ENCODE measurements around the gene TACC2. TPM values are rescaled to one million over a fixed set of nuclear protein-coding genes. Genes with fewer than 3 reads are reported as not detected.
"Not testable (repeated sequence)": the region's sequence is repeated elsewhere in the genome, so short reads cannot be mapped to it uniquely, and the experiment has no call there.

Gene TACC2
- total RNA-seq, 4 donors from 2014 or later: 206 to 606 (median 261) TPM

DNA sequence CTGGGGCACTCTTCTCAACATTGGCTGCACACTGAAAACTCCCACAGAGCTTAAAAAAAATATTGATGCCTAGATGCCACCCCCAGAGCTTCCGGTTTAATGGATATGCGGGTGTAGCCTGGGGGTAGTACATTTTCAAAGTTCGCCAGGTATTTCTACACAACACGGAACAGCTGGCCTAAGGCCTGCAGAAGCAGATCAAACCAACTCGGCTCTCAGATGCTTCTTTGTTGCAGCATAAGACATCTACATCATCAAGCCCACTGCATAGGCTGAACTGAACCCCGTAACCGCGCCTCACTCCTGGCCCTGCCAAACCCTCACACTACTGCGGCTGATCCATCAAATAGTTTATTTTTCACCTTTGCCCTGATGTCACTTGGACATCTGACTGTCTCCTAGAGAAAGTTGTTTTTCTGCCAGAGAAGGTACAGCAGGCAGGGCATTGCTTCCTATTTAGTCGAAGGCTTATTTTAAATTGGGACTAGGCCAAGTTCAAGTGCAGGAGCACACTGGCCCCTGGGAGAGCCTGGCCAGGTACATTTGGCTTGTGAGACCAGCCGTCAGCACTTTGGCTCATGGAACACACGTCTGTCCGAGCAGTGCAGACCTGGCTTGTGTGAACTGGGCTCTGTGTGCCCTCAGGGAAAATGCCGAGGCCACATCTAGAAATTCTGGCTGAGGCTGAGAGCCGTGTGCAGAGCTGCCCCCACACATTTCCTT lies 113.3 kb downstream of the TACC2 start:
- no peak for TF ChIP-seq POLR2A (IDR thresholded peaks at IDR 0.05)
- TF ChIP-seq, protein P1, sequence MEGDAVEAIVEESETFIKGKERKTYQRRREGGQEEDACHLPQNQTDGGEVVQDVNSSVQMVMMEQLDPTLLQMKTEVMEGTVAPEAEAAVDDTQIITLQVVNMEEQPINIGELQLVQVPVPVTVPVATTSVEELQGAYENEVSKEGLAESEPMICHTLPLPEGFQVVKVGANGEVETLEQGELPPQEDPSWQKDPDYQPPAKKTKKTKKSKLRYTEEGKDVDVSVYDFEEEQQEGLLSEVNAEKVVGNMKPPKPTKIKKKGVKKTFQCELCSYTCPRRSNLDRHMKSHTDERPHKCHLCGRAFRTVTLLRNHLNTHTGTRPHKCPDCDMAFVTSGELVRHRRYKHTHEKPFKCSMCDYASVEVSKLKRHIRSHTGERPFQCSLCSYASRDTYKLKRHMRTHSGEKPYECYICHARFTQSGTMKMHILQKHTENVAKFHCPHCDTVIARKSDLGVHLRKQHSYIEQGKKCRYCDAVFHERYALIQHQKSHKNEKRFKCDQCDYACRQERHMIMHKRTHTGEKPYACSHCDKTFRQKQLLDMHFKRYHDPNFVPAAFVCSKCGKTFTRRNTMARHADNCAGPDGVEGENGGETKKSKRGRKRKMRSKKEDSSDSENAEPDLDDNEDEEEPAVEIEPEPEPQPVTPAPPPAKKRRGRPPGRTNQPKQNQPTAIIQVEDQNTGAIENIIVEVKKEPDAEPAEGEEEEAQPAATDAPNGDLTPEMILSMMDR (IDR thresholded peaks at IDR 0.05): no peak
- TF ChIP-seq EP300 (IDR thresholded peaks at IDR 0.05): no peak
- TF ChIP-seq POLR2AphosphoS5 (IDR thresholded peaks at IDR 0.05): no peak
- peak overlapping the region; percentile 31 for H3K27ac ChIP-seq
- H3K4me3 ChIP-seq: no peak overlapping the region
- no peaks in the 10 kb centered on the region for H3K27me3 ChIP-seq
- WGBS: 51% methylated on average over 15 of the region's 15 CpGs
- no peak for DNase-seq (ENCODE audit: low spot score in 2 of 2)
- H3K36me3 ChIP-seq: no peaks in the 10 kb centered on the region
- peaks cover 24% of the 10 kb centered on the region for H3K4me1 ChIP-seq
- H3K9me3 ChIP-seq: no peaks in the 10 kb centered on the region

DNA sequence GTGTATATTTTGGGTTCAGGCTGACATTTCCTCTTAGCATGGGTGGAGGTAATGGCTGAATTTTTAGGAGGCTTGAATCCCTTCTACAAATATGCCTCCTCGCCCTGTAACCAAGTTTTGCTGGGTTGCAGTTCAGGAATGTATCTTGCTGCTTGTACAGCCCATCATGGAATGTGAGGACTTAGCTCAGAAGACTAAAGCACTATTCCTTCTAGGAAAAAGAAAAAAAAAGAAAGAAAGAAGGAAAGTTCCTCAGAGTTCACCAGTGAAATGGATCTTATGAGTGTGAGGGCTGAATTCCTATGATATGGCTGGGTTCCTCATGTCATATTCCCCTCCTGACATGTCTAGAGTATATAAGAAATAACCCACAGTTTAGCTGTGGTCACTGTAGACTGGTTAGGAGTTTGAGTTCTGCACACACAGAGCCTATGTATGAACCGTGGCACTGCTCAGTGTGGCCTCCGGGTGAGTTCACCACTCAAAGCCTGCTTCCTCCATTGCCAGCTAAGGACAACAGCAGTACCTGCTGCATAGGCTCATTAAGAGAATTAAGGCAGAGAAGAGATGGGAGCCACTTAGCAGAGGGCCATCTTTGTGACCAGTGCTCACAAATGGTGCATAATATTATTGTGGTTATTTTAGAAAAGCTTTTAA lies 114.0 kb downstream of the TACC2 start:
- no peak for DNase-seq (ENCODE audit: low spot score in 2 of 2)
- H3K36me3 ChIP-seq: no peaks in the 10 kb centered on the region
- H3K9me3 ChIP-seq: no peaks in the 10 kb centered on the region
- peaks cover 18% of the 10 kb centered on the region for H3K4me1 ChIP-seq
- 66% methylated on average over 3 of the region's 3 CpGs for WGBS
- no peak overlapping the region for H3K4me3 ChIP-seq
- TF ChIP-seq POLR2A (IDR thresholded peaks at IDR 0.05): no peak
- TF ChIP-seq, protein P1 (IDR thresholded peaks at IDR 0.05): no peak
- no peak for TF ChIP-seq POLR2AphosphoS5 (IDR thresholded peaks at IDR 0.05)
- no peak for TF ChIP-seq EP300 (IDR thresholded peaks at IDR 0.05)
- peak overlapping the region; percentile 31 for H3K27ac ChIP-seq
- no peaks in the 10 kb centered on the region for H3K27me3 ChIP-seq

DNA sequence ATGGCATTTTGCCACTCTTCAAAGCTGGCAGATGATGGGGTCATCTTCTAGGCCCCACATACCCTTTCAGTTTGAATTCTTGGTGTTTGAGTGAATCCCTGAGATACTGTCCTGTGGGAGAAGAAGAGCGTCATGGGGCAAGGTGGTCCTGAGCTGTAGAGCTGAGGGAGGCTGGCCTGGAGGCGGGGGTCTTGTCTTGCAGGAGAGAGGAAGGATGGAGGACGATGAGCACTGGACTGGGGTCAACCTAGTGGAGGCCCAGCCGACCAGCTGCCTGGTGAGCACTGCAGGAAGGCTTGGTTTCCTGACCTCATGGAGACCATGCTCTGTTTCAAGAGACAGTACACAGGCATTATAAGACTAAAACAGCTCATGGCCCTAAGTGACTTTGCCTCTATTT lies 114.6 kb downstream of the TACC2 start:
- Histone ChIP-seq H3K27ac (no peak overlapping the region), H3K27me3 (no peaks in the 10 kb centered on the region), H3K4me3 (no peak overlapping the region), H3K4me1 (peaks cover 12% of the 10 kb centered on the region), H3K36me3 (no peaks in the 10 kb centered on the region), H3K9me3 (no peaks in the 10 kb centered on the region)
- TF ChIP-seq POLR2A (IDR thresholded peaks at IDR 0.05) (no peak), POLR2AphosphoS5 (IDR thresholded peaks at IDR 0.05) (no peak), EP300 (IDR thresholded peaks at IDR 0.05) (no peak)
- TF ChIP-seq, protein P1 (IDR thresholded peaks at IDR 0.05): no peak
- no peak for DNase-seq (ENCODE audit: low spot score in 2 of 2)
- WGBS: 93% methylated on average over 4 of the region's 4 CpGs

DNA sequence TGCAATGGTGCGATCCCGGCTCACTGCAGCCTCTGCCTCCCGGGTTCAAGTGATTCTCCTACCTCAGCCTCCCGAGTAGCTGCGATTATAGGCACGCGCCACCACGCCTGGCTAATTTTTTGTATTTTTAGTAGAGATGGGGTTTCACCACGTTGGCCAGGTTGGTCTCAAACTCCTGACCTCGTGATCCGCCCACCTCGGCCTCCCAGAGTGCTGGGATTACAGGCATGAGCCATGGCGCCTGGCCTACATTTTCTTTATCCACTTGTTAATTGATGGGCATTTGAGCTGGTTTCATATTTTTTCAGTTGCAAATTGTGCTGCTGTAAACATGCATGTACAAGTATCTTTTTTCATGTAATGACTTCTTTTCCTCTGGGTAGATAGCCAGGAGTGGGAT lies 119.8 kb downstream of the TACC2 start:
- DNase-seq (ENCODE audit: low spot score in 2 of 2); H3K36me3 ChIP-seq; H3K4me3 ChIP-seq; H3K27me3 ChIP-seq; H3K27ac ChIP-seq; H3K9me3 ChIP-seq: not testable (repeated sequence)
- WGBS: 74% methylated on average over 13 of the region's 13 CpGs
- H3K4me1 ChIP-seq: peaks cover 18% of the 10 kb centered on the region

DNA sequence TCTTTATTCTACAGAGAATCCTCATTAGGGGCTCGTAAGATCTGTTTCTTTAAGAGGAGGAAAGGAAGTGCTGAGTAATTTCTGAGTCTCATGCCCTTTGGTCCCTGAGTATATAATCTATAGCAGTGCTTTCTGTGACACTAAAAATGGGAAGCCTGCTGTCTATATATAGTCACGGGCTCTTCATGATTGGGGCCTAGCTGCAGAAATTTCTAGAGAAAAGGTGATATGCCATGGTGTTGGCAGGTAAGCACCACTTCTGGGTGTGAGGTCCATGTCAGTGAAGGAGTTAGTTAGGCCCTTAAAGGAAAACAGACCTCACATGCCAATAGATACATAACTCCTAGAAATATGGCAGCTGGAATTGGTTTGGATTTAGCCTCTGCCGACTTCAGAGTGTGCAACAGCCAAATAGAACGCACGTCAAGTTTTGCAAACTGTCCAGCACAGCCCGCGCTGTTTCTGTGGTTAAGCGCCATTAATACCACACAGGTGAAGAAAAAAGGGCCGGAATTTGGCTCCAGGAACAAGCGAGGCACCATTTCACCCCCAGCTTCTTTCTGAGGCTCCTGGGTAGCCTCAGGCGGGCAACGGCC lies 123.2 kb downstream of the TACC2 start:
- DNase-seq (ENCODE audit: low spot score in 2 of 2): no peak
- WGBS: 30% methylated on average over 12 of the region's 12 CpGs
- no peak for TF ChIP-seq POLR2AphosphoS5 (IDR thresholded peaks at IDR 0.05)
- no peak for TF ChIP-seq EP300 (IDR thresholded peaks at IDR 0.05)
- TF ChIP-seq, protein P1 (IDR thresholded peaks at IDR 0.05): no peak
- TF ChIP-seq POLR2A (IDR thresholded peaks at IDR 0.05): no peak
- Histone ChIP-seq H3K27ac (peak overlapping the region; percentile 94), H3K36me3 (no peaks in the 10 kb centered on the region), H3K9me3 (no peaks in the 10 kb centered on the region), H3K4me3 (peak overlapping the region; percentile 60), H3K4me1 (peaks cover 48% of the 10 kb centered on the region), H3K27me3 (no peaks in the 10 kb centered on the region)

Data from suprapubic skin (tissue), 4 donors.